HCT116 (cell line): ENCODE data around the gene PWWP3B. TPM values are rescaled to one million over a fixed set of nuclear protein-coding genes. Genes with fewer than 3 reads are reported as not detected.

Source experiments
- ATAC-seq: fragments of 200-7000 bp; cut with Tn5 transposase; 2 replicates; pipeline ENCODE4 v1.9.1; 2020; ENCODE audit warnings: mild to moderate bottlenecking, moderate library complexity
- BruUV-seq: library from RNA; stranded (reverse); fragments of 400-500 nt; replicated peaks from 2 replicates; lab custom pipeline; 2021; lab: Mats Ljungman, UMichigan
- CTCF ChIA-PET: fragments of 300-600 bp; sonication (Branson Sonifier 250); formaldehyde crosslinking; loops from one replicate; lab custom pipeline; 2021; ENCODE audit warnings: antibody characterized with exemption; lab: Charles Lee
- POLR2A ChIA-PET: fragments of 300-600, 350-600 bp; sonication (Branson Sonifier 250); formaldehyde crosslinking; loops from one replicate; lab custom pipeline; 2021; ENCODE audit warnings: antibody characterized with exemption; lab: Charles Lee
- RAD21 ChIA-PET, 2 experiments: fragments of 300-600 bp; sonication (Branson Sonifier 250); formaldehyde crosslinking; loops; one replicate each; lab custom pipeline; 2023; ENCODE audit warnings: low total read pairs in 2 of 2; ENCODE audit not compliant: uncharacterized antibody in 2 of 2, unreplicated experiment in 2 of 2, low non-redundant PET in 1 of 2; lab: Charles Lee
- DNase-seq: peaks from one replicate; pipeline ENCODE4 v3.0.0-alpha.2; 2010; ENCODE audit warnings: low read depth, low spot score
- H2AFZ ChIP-seq: fragments of 200-600 bp; shearing (Covaris generic), sonication (generic); 2 replicates; pipeline ENCODE4 v1.6.1; 2017; ENCODE audit warnings: low read depth, mixed run types, mixed read lengths, antibody characterized with exemption, low read length; ENCODE audit not compliant: poor library complexity, severe bottlenecking
- H3K27ac ChIP-seq: 2 replicates; pipeline ENCODE4 v1.5.1; 2012; ENCODE audit warnings: low read depth, low read length
- H3K27me3 ChIP-seq: fragments of 200-600 bp; sonication (generic); 2 replicates; pipeline ENCODE4 v1.6.1; 2016; ENCODE audit warnings: mixed run types, low read length, mixed read lengths; ENCODE audit not compliant: insufficient read depth
- H3K36me3 ChIP-seq, 2 experiments: fragments of 200-500 bp in 1 of 2; fragments of 200-600 bp in 1 of 2; sonication (Bioruptor generic) in 1 of 2; sonication (generic) in 1 of 2; 2 replicates each; pipeline versions ENCODE4 v1.5.1 to v1.6.1; 2014 to 2016; ENCODE audit warnings: low read length in 2 of 2, inconsistent platforms in 1 of 2, mixed read lengths in 1 of 2, mixed run types in 1 of 2; ENCODE audit not compliant: insufficient read depth in 2 of 2, control insufficient read depth in 1 of 2
- H3K4me1 ChIP-seq, 2 experiments: fragments of 200-600 bp in 1 of 2; sonication (generic) in 1 of 2; 2 replicates each; pipeline versions ENCODE4 v1.5.1 to v1.6.1; 2012 to 2017; ENCODE audit warnings: low read length in 2 of 2, inconsistent platforms in 1 of 2, mild to moderate bottlenecking in 1 of 2, mixed read lengths in 1 of 2, mixed run types in 1 of 2, moderate library complexity in 1 of 2; ENCODE audit not compliant: insufficient read depth in 2 of 2, control insufficient read depth in 1 of 2
- H3K4me2 ChIP-seq: fragments of 200-600 bp; sonication (generic); 2 replicates; pipeline ENCODE4 v1.6.1; 2017; ENCODE audit warnings: mixed run types, low read length, mixed read lengths
- H3K4me3 ChIP-seq, 2 experiments: fragments of 200-600 bp in 1 of 2; sonication (generic) in 1 of 2; replicated peaks in 1 of 2; 2 replicates each; pipeline ENCODE4 v1.5.1; 2011 to 2016; ENCODE audit warnings: low read length in 2 of 2, control low read depth in 1 of 2, low read depth in 1 of 2, mild to moderate bottlenecking in 1 of 2, mixed read lengths in 1 of 2, mixed run types in 1 of 2
- H3K79me2 ChIP-seq: fragments of 200-600 bp; sonication (generic); 2 replicates; pipeline ENCODE4 v1.6.1; 2017; ENCODE audit warnings: mild to moderate bottlenecking, mixed run types, low read length, moderate library complexity, mixed read lengths; ENCODE audit not compliant: insufficient read depth
- H3K9ac ChIP-seq: fragments of 200-600 bp; sonication (generic); 2 replicates; pipeline ENCODE4 v1.6.1; 2016; ENCODE audit warnings: low read length, mixed read lengths
- H3K9me2 ChIP-seq: fragments of 200-600 bp; sonication (generic), shearing (Covaris generic); 2 replicates; pipeline ENCODE4 v1.6.1; 2017; ENCODE audit warnings: mixed run types, mild to moderate bottlenecking, moderate library complexity; ENCODE audit not compliant: insufficient read depth
- H3K9me3 ChIP-seq, 2 experiments: fragments of 200-500 bp in 1 of 2; fragments of 200-600 bp in 1 of 2; sonication (Bioruptor generic) in 1 of 2; sonication (generic) in 1 of 2; 2 replicates each; pipeline ENCODE4 v1.6.1; 2014 to 2017; ENCODE audit warnings: low read length in 2 of 2, mixed read lengths in 2 of 2, inconsistent platforms in 1 of 2, low read depth in 1 of 2, mild to moderate bottlenecking in 1 of 2, mixed run types in 1 of 2, moderate library complexity in 1 of 2; ENCODE audit not compliant: control insufficient read depth in 1 of 2, insufficient read depth in 1 of 2
- H4K20me1 ChIP-seq: fragments of 200-600 bp; sonication (generic), shearing (Covaris generic); 2 replicates; pipeline ENCODE4 v1.6.1; 2017; ENCODE audit warnings: mixed run types, mild to moderate bottlenecking, moderate library complexity; ENCODE audit not compliant: insufficient read depth
- CBX3 ChIP-seq: IDR thresholded peaks from 2 replicates; pipeline ENCODE4 v1.6.1; 2012; ENCODE audit warnings: low read depth
- CEBPB ChIP-seq: IDR thresholded peaks from 2 replicates; pipeline ENCODE4 v1.6.1; 2012; ENCODE audit warnings: low read depth
- CTCF ChIP-seq, 3 experiments: fragments of 200-600 bp in 1 of 3; sonication (generic) in 1 of 3; IDR thresholded peaks in 2 of 3; conservative IDR thresholded peaks in 1 of 3; 2 replicates each; pipeline ENCODE4 v1.5.1; 2012 to 2017; ENCODE audit warnings: low read depth in 2 of 3, low read length in 2 of 3, antibody characterized with exemption in 1 of 3, borderline replicate concordance in 1 of 3, control low read depth in 1 of 3, mild to moderate bottlenecking in 1 of 3, mixed read lengths in 1 of 3, mixed run types in 1 of 3, moderate library complexity in 1 of 3; ENCODE audit not compliant: insufficient read depth in 1 of 3
- EGR1 ChIP-seq: IDR thresholded peaks from 2 replicates; pipeline ENCODE4 v1.6.1; 2012; ENCODE audit warnings: low read depth
- ELF1 ChIP-seq: IDR thresholded peaks from 2 replicates; pipeline ENCODE4 v1.6.1; 2012; ENCODE audit warnings: low read depth, borderline replicate concordance
- EZH2 ChIP-seq: fragments of 200-600 bp; sonication (generic); IDR thresholded peaks from 2 replicates; pipeline ENCODE4 v1.6.1; 2017; ENCODE audit warnings: antibody characterized with exemption, mixed run types
- FOSL1 ChIP-seq: IDR thresholded peaks from 2 replicates; pipeline ENCODE4 v1.6.1; 2012; ENCODE audit warnings: low read depth
- JUND ChIP-seq: IDR thresholded peaks from 2 replicates; pipeline ENCODE4 v1.6.1; 2012
- POLR2A ChIP-seq: IDR thresholded peaks from 2 replicates; pipeline ENCODE4 v1.7.0; 2011; ENCODE audit warnings: borderline replicate concordance; ENCODE audit not compliant: insufficient read depth, insufficient read length; ENCODE audit errors: extremely low read depth
- RAD21 ChIP-seq: IDR thresholded peaks from 2 replicates; pipeline ENCODE4 v1.6.1; 2012; ENCODE audit warnings: low read depth, mild to moderate bottlenecking
- REST ChIP-seq: IDR thresholded peaks from 2 replicates; pipeline ENCODE4 v1.6.1; 2012; ENCODE audit warnings: low read depth
- SIN3A ChIP-seq: IDR thresholded peaks from 2 replicates; pipeline ENCODE4 v1.6.1; 2012; ENCODE audit warnings: low read depth
- SP1 ChIP-seq: IDR thresholded peaks from 2 replicates; pipeline ENCODE4 v1.6.1; 2012; ENCODE audit warnings: low read depth
- SRF ChIP-seq: IDR thresholded peaks from 2 replicates; pipeline ENCODE4 v1.6.1; 2012; ENCODE audit warnings: low read depth
- TCF7L2 ChIP-seq: IDR thresholded peaks from 2 replicates; pipeline ENCODE4 v1.7.0; 2011; ENCODE audit warnings: borderline replicate concordance, inconsistent platforms; ENCODE audit not compliant: insufficient read depth, insufficient read length; ENCODE audit errors: extremely low read depth
- YY1 ChIP-seq: IDR thresholded peaks from 2 replicates; pipeline ENCODE4 v1.6.1; 2011; ENCODE audit warnings: low read length, low read depth, moderate library complexity, mild to moderate bottlenecking; ENCODE audit not compliant: insufficient replicate concordance; ENCODE audit errors: extremely low read depth
- ZBTB33 ChIP-seq: IDR thresholded peaks from 2 replicates; pipeline ENCODE4 v1.6.1; 2011; ENCODE audit warnings: mild to moderate bottlenecking, low read length, moderate library complexity; ENCODE audit not compliant: insufficient replicate concordance; ENCODE audit errors: extremely low read depth
- ZFX ChIP-seq: fragments of 450-650 bp; IDR thresholded peaks from 2 replicates; pipeline ENCODE4 v1.6.1; 2017
- ZNF274 ChIP-seq: fragments of 200-500 bp; sonication (Bioruptor generic); IDR thresholded peaks from 2 replicates; pipeline ENCODE4 v1.6.1; 2014; ENCODE audit warnings: mild to moderate bottlenecking, low read depth, low read length, inconsistent platforms
- intact Hi-C: fragments of 100-400 bp; cut with micrococcal nuclease; formaldehyde crosslinking; loops from 2 replicates; pipeline ENCODE4 v1.10.0; 2022
- total RNA-seq: library from RNA; stranded (reverse); gene quantifications from one replicate; pipeline ENCODE4 v1.2.1, GENCODE V29; 2021; ENCODE audit not compliant: unreplicated experiment
- TF ChIP-seq, protein P1 (sequence below): IDR thresholded peaks from 2 replicates; pipeline ENCODE4 v1.6.1; 2012

Gene PWWP3B
- total RNA-seq, 1 experiment from 2014 or later, result 3.4 TPM

DNA sequence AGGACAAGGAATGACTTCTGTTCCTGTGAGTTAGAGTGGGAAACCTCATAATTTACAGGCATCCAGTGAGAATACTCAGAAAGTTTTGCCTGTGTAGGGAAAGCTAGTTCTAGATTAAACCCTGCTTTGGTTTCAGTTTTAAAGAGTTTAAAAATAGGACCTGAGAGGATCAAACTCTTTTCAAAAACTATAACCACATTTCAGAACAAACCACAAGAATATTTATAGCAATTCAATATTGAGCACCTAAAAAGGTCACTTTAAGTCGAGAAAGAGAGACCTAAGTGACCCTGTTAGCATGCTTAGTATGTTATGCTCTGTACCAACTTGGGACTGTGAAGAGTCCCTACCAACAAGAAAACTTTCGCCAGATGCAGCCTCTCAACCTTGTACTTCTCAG lies 17.4 kb upstream of the PWWP3B start:
- Histone ChIP-seq H3K36me3 (no peaks in the 10 kb centered on the region), H3K4me3 (no peak overlapping the region), H3K4me1 (no peaks in the 10 kb centered on the region), H3K9me2 (no peaks in the 10 kb centered on the region), H3K4me2 (no peak overlapping the region), H2AFZ (no peak overlapping the region), H4K20me1 (no peaks in the 10 kb centered on the region), H3K27me3 (no peaks in the 10 kb centered on the region), H3K79me2 (no peaks in the 10 kb centered on the region), H3K9ac (no peak overlapping the region), H3K27ac (no peak overlapping the region), H3K9me3 (no peaks in the 10 kb centered on the region)
- ChIA-PET POLR2A (no interaction called here), CTCF (no interaction called here), RAD21 (no interaction called here)
- ATAC-seq (no peak), DNase-seq (no peak)
- TF ChIP-seq, protein P1, sequence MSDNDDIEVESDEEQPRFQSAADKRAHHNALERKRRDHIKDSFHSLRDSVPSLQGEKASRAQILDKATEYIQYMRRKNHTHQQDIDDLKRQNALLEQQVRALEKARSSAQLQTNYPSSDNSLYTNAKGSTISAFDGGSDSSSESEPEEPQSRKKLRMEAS, result no peak
- TF ChIP-seq ZNF274 (no peak), FOSL1 (no peak), CBX3 (no peak), RAD21 (no peak), ZFX (no peak), YY1 (no peak), CTCF (IDR thresholded peaks at IDR 0.05 in 2 of 3, conservative IDR thresholded peaks at IDR 0.05 in 1 of 3; ENCODE audit: borderline replicate concordance in 1 of 3, insufficient read depth in 1 of 3, low read depth in 2 of 3, low read length in 2 of 3) (no peak), SP1 (no peak), ELF1 (no peak), CEBPB (no peak), EZH2 (no peak), SIN3A (no peak), JUND (no peak), POLR2A (no peak), SRF (no peak), EGR1 (no peak), REST (no peak), ZBTB33 (no peak), TCF7L2 (no peak)
- BruUV-seq, result no TSS peak
- intact Hi-C loops, result no loop called here
